Measurements from ENCODE around the gene PITX3. TPM values are rescaled to one million over a fixed set of nuclear protein-coding genes. Genes with fewer than 3 reads are reported as not detected.

PITX3 gene
- total and polyA plus RNA-seq, 2 experiments from 2014 or later: 0.34 TPM; not detected in 1

DNA sequence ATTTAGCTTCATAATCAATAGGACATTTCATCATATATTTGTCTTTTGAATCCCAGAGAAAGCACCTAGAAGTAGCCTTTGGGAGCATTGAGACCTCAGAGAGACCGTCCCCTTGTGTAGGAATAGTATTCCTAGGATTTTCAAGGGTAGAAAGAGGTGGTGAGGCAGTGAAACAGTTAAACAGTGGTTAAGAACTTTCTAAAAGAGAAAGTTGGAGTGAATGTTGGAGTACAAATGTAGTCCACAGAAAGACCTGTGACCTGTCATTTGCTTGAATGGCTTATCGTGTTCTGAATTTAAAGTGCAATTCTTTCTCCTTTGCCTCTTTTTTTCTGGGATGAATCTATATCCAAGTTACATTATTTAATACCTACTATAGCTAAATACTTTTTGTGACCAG, 34.0 kb upstream of the PITX3 start:
- Mint-ChIP-seq H3K27ac (no peak overlapping the region), H3K4me1 (no peaks in the 10 kb centered on the region), H3K4me3 (no peak overlapping the region), H3K27me3 (ENCODE audit: insufficient read depth, low read depth, poor library complexity) (no peaks in the 10 kb centered on the region), H3K36me3 (ENCODE audit: low read depth) (no peaks in the 10 kb centered on the region), H3K9me3 (no peaks in the 10 kb centered on the region)
- H3F3A ChIP-seq (replicated peaks; ENCODE audit: low read depth): no peaks in the 10 kb centered on the region
- peaks cover 24% of the 10 kb centered on the region for H4K20me1 ChIP-seq (replicated peaks; ENCODE audit: insufficient read depth)
- no peak overlapping the region for H3K4me3 ChIP-seq
- no peak overlapping the region for H3K27ac ChIP-seq (ENCODE audit: low read depth)
- H3K4me2 ChIP-seq: no peak overlapping the region
- ATAC-seq (no peak), DNase-seq (ENCODE audit: low spot score) (no peak)
- no peak overlapping the region for H2AFZ ChIP-seq
- H3K4me1 ChIP-seq (ENCODE audit: insufficient read depth): no peaks in the 10 kb centered on the region
- H3K27me3 ChIP-seq (ENCODE audit: insufficient read depth): no peaks in the 10 kb centered on the region
- H3K36me3 ChIP-seq (ENCODE audit: insufficient read depth): no peaks in the 10 kb centered on the region
- no peaks in the 10 kb centered on the region for H3K9me2 ChIP-seq (ENCODE audit: insufficient read depth)
- TF ChIP-seq, protein P1, sequence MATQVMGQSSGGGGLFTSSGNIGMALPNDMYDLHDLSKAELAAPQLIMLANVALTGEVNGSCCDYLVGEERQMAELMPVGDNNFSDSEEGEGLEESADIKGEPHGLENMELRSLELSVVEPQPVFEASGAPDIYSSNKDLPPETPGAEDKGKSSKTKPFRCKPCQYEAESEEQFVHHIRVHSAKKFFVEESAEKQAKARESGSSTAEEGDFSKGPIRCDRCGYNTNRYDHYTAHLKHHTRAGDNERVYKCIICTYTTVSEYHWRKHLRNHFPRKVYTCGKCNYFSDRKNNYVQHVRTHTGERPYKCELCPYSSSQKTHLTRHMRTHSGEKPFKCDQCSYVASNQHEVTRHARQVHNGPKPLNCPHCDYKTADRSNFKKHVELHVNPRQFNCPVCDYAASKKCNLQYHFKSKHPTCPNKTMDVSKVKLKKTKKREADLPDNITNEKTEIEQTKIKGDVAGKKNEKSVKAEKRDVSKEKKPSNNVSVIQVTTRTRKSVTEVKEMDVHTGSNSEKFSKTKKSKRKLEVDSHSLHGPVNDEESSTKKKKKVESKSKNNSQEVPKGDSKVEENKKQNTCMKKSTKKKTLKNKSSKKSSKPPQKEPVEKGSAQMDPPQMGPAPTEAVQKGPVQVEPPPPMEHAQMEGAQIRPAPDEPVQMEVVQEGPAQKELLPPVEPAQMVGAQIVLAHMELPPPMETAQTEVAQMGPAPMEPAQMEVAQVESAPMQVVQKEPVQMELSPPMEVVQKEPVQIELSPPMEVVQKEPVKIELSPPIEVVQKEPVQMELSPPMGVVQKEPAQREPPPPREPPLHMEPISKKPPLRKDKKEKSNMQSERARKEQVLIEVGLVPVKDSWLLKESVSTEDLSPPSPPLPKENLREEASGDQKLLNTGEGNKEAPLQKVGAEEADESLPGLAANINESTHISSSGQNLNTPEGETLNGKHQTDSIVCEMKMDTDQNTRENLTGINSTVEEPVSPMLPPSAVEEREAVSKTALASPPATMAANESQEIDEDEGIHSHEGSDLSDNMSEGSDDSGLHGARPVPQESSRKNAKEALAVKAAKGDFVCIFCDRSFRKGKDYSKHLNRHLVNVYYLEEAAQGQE (IDR thresholded peaks at IDR 0.05; ENCODE audit: unreplicated experiment): no peak
- no peak for TF ChIP-seq ZNF331 (CRISPR knock-in tag; IDR thresholded peaks at IDR 0.05; ENCODE audit: low read depth)
- TF ChIP-seq, protein P2, sequence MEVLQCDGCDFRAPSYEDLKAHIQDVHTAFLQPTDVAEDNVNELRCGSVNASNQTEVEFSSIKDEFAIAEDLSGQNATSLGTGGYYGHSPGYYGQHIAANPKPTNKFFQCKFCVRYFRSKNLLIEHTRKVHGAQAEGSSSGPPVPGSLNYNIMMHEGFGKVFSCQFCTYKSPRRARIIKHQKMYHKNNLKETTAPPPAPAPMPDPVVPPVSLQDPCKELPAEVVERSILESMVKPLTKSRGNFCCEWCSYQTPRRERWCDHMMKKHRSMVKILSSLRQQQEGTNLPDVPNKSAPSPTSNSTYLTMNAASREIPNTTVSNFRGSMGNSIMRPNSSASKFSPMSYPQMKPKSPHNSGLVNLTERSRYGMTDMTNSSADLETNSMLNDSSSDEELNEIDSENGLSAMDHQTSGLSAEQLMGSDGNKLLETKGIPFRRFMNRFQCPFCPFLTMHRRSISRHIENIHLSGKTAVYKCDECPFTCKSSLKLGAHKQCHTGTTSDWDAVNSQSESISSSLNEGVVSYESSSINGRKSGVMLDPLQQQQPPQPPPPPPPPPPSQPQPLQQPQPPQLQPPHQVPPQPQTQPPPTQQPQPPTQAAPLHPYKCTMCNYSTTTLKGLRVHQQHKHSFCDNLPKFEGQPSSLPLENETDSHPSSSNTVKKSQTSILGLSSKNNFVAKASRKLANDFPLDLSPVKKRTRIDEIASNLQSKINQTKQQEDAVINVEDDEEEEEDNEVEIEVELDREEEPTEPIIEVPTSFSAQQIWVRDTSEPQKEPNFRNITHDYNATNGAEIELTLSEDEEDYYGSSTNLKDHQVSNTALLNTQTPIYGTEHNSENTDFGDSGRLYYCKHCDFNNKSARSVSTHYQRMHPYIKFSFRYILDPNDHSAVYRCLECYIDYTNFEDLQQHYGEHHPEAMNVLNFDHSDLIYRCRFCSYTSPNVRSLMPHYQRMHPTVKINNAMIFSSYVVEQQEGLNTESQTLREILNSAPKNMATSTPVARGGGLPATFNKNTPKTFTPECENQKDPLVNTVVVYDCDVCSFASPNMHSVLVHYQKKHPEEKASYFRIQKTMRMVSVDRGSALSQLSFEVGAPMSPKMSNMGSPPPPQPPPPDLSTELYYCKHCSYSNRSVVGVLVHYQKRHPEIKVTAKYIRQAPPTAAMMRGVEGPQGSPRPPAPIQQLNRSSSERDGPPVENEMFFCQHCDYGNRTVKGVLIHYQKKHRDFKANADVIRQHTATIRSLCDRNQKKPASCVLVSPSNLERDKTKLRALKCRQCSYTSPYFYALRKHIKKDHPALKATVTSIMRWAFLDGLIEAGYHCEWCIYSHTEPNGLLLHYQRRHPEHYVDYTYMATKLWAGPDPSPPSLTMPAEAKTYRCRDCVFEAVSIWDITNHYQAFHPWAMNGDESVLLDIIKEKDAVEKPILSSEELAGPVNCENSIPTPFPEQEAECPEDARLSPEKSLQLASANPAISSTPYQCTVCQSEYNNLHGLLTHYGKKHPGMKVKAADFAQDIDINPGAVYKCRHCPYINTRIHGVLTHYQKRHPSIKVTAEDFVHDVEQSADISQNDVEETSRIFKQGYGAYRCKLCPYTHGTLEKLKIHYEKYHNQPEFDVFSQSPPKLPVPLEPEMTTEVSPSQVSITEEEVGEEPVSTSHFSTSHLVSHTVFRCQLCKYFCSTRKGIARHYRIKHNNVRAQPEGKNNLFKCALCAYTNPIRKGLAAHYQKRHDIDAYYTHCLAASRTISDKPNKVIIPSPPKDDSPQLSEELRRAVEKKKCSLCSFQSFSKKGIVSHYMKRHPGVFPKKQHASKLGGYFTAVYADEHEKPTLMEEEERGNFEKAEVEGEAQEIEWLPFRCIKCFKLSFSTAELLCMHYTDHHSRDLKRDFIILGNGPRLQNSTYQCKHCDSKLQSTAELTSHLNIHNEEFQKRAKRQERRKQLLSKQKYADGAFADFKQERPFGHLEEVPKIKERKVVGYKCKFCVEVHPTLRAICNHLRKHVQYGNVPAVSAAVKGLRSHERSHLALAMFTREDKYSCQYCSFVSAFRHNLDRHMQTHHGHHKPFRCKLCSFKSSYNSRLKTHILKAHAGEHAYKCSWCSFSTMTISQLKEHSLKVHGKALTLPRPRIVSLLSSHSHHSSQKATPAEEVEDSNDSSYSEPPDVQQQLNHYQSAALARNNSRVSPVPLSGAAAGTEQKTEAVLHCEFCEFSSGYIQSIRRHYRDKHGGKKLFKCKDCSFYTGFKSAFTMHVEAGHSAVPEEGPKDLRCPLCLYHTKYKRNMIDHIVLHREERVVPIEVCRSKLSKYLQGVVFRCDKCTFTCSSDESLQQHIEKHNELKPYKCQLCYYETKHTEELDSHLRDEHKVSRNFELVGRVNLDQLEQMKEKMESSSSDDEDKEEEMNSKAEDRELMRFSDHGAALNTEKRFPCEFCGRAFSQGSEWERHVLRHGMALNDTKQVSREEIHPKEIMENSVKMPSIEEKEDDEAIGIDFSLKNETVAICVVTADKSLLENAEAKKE (CRISPR knock-in tag; IDR thresholded peaks at IDR 0.05): no peak
- no peak for TF ChIP-seq POLR2AphosphoS5 (IDR thresholded peaks at IDR 0.05; ENCODE audit: low read depth)
- no peak for TF ChIP-seq CREB1 (CRISPR knock-in tag; IDR thresholded peaks at IDR 0.05; ENCODE audit: low read depth)
- TF ChIP-seq EZH2 (IDR thresholded peaks at IDR 0.05; ENCODE audit: low read depth, unreplicated experiment): no peak
- TF ChIP-seq, protein P3, sequence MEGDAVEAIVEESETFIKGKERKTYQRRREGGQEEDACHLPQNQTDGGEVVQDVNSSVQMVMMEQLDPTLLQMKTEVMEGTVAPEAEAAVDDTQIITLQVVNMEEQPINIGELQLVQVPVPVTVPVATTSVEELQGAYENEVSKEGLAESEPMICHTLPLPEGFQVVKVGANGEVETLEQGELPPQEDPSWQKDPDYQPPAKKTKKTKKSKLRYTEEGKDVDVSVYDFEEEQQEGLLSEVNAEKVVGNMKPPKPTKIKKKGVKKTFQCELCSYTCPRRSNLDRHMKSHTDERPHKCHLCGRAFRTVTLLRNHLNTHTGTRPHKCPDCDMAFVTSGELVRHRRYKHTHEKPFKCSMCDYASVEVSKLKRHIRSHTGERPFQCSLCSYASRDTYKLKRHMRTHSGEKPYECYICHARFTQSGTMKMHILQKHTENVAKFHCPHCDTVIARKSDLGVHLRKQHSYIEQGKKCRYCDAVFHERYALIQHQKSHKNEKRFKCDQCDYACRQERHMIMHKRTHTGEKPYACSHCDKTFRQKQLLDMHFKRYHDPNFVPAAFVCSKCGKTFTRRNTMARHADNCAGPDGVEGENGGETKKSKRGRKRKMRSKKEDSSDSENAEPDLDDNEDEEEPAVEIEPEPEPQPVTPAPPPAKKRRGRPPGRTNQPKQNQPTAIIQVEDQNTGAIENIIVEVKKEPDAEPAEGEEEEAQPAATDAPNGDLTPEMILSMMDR (conservative IDR thresholded peaks at IDR 0.05; ENCODE audit: low read depth in 2 of 2): no peak
- TF ChIP-seq EZH2phosphoT487 (IDR thresholded peaks at IDR 0.05; ENCODE audit: unreplicated experiment): no peak
- H3K79me2 ChIP-seq (replicated peaks; ENCODE audit: insufficient read depth): peaks cover 11% of the 10 kb centered on the region
